ENCODE results near the gene KLC1.

The KLC1 gene

DNA sequence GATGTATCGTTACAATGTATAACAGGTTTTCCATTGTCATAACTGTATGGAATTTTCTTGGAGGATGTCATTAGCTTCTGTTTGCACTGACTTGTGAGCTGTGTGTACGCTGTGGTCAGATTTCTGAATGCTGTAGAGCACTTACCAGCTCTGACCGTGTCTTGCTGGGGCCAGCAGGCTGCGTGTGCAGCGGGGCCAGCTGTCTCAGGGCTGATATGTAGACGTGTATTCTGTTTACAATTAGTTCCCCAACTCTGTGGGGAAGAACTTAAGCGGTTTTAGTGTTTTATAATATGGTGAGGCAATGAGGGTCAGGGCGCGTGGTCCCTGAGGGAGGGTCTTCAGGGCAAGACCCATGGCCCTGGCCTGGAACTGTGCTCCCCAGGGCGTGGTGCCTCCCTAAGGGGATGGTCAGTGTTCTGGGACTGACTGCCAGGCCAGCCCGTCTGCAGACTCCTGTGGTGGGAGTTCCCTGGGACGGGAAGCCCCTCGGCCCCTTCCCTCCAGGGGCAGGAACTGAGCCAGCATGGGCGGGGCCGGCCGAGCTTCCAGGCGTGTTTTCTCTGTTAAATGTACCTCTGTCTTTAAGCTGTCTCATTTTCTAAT is 67.6 kb downstream of the KLC1 start:
- TF ChIP-seq, protein P1, sequence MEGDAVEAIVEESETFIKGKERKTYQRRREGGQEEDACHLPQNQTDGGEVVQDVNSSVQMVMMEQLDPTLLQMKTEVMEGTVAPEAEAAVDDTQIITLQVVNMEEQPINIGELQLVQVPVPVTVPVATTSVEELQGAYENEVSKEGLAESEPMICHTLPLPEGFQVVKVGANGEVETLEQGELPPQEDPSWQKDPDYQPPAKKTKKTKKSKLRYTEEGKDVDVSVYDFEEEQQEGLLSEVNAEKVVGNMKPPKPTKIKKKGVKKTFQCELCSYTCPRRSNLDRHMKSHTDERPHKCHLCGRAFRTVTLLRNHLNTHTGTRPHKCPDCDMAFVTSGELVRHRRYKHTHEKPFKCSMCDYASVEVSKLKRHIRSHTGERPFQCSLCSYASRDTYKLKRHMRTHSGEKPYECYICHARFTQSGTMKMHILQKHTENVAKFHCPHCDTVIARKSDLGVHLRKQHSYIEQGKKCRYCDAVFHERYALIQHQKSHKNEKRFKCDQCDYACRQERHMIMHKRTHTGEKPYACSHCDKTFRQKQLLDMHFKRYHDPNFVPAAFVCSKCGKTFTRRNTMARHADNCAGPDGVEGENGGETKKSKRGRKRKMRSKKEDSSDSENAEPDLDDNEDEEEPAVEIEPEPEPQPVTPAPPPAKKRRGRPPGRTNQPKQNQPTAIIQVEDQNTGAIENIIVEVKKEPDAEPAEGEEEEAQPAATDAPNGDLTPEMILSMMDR (IDR thresholded peaks at IDR 0.05; ENCODE audit: borderline replicate concordance, control extremely low read depth, extremely low read depth, insufficient read depth, missing control alignments) = no peak
- in situ Hi-C loops (cut with MboI; ENCODE audit: low sequenced_read_pairs, unreplicated experiment) = no loop called here
- no peak for DNase-seq (ENCODE audit: low spot score)

DNA sequence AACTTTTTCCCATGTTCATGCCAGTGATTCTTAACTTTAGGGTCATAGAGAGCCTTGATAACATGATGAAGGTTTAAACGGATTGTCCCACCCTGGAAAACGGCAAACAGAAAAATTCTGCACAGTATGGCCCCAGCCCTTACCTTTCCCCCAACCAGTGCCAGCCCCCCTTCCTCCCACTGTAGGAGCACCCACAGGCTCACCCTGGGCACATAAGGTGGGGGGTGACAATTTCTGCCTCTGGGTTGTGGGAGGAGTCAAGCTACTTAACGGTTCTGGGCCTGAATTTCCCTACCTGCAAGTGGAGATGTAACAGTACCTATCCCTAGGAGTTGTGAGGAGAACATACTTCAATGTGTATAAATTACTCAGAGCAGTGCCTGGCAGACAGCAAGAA is 68.2 kb downstream of the KLC1 start:
- no peak for DNase-seq (ENCODE audit: low spot score)
- in situ Hi-C loops (cut with MboI; ENCODE audit: low sequenced_read_pairs, unreplicated experiment) = no loop called here
- TF ChIP-seq, protein P1 (IDR thresholded peaks at IDR 0.05; ENCODE audit: borderline replicate concordance, control extremely low read depth, extremely low read depth, insufficient read depth, missing control alignments) = no peak

DNA sequence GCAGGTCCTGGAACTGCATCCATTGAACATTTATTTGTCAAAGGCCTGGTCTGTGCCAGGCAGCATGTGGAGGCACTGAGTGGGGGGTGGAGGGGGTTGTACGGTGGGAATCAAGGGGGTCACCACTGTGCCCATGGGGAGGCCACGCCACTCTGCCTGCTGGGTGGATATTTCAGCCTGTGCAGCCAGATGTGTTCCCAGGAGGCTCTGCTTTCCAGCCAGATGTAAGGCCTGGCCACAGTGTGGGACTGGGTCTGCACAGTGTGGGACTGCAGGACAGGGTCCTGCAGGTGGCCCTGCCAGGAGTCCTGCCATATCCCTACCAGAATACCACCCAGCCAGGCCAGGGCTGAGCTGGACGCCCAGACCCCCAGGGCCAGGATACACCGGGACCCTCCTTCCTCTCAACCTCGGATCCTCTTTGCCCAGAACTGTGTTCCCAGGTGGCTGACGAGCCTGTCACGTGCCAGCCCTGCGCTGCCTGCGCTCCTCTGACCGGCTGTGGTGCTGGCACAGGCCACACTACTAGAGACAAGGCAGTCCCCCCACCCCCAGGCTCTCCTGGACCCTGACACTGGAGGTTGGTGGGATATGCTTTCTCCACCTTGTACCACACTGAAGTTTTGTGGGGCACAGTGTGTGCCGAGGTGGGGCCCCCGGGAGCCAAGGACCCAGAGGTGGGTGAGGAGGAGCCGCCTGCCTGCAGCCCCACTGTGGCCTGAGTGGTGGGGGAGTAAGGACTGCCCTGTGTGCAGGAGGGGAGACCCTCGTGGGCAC is 68.8 kb downstream of the KLC1 start:
- DNase-seq (ENCODE audit: low spot score) = no peak
- in situ Hi-C loops (cut with MboI; ENCODE audit: low sequenced_read_pairs, unreplicated experiment) = no loop called here
- TF ChIP-seq, protein P1 (IDR thresholded peaks at IDR 0.05; ENCODE audit: borderline replicate concordance, control extremely low read depth, extremely low read depth, insufficient read depth, missing control alignments) = no peak

DNA sequence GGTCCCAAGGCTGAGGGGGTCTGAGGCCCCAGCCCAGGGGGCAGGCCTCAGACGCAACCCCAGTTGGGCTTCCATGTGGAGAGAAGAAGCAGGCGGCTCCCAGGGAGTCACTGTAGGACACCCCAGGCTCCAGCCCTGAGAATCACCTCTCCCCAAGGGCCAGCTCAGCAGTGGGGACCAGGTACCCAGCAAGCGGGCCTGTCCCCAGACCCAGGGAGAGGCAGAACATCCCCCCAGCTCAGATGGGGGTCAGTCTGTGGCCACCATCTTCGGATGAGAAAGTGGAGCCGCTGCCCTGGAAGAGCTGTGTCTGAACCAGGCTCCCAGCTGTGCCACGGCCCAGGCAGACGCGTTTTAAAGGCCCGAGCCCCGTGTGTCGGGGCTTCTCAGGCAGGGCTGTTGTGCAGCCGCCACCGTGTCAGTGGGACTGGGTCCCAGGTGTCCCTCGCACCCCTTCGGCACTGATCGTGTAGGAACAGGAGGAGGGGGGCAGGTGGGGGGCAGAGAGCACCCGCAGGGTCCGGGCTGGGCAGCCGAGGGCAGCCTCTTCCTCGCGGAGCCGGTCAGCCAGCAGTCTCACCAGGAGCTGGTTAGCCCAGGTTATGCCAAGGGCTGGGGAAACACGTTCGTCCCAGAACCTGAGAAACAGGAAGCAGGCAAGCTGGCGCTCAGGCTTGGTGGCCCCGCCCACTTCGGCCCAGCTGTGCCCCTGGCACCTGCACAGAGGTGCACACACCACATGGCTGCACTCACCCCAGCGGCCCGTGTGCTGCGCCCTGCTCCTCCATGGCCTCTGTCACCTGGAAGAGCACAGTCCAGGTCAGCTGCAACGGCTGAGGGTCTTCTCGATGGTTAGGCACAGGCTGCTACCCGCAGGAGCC is 69.6 kb downstream of the KLC1 start:
- TF ChIP-seq, protein P1 (IDR thresholded peaks at IDR 0.05; ENCODE audit: borderline replicate concordance, control extremely low read depth, extremely low read depth, insufficient read depth, missing control alignments) = no peak
- in situ Hi-C loops (cut with MboI; ENCODE audit: low sequenced_read_pairs, unreplicated experiment) = no loop called here
- DNase-seq (ENCODE audit: low spot score) = no peak

DNA sequence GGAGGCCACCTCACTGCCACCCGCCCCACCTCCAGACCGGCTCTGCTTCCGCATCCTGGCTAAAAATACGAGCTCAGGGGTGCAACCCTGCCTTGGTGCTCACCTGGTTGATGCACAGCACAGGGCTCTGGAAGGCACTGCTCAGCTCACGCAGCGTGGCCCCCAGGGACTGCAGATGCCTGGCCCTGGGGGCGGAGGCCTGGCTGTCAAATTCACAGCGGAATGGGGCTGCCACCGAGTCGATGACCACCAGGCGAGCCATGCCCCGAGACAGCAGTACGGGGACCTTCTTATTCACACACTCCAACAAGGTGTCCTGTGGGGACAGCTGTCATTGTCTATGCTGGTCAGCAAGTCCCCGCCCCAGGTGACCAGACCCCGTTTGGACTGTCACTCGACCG is 70.2 kb downstream of the KLC1 start:
- DNase-seq (ENCODE audit: low spot score) = no peak
- in situ Hi-C loops (cut with MboI; ENCODE audit: low sequenced_read_pairs, unreplicated experiment) = no loop called here
- TF ChIP-seq, protein P1 (IDR thresholded peaks at IDR 0.05; ENCODE audit: borderline replicate concordance, control extremely low read depth, extremely low read depth, insufficient read depth, missing control alignments) = no peak

DNA sequence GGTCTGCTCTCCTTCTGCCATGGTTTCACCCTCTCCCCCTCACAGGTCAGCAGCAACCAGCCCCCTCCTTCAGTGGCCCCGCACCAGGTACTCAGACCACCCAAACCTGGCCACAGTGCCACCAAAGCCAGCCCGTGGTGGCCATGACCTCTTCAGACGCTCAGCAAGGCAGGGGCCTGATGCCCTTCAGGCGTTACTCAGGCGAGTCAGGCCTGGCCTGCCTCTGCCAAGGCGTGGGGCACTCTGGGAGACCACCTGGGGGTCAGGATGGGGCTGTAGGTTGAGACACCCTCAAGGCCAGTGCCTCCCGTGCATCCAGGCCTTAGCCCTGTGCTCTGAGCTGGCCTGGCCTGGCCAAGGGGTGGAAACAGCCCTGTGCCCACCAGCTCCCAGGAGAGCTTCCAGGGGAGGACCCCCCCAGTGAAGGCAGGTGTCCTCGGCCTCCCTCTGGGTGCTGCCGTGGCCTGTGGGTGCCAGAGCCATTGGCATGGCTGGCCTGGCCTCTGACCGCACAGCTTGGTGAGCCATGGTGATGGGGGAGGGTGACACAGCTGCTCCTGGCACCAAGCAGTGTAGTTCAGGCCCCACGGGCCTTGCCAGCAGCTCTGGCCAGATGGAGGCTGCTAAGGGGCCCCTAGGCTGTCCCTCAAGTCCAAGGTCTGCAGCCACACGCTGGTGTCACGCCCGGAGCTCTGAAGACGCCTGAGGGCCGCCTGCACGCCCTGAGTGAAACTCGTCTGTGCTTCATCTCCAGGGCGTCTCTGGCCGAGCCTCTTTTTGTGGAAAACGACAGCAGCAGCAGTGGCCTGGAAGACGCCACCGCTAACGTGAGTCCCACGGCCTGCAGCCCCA is 71.1 kb downstream of the KLC1 start:
- TF ChIP-seq, protein P1 (IDR thresholded peaks at IDR 0.05; ENCODE audit: borderline replicate concordance, control extremely low read depth, extremely low read depth, insufficient read depth, missing control alignments) = no peak
- in situ Hi-C loops (cut with MboI; ENCODE audit: low sequenced_read_pairs, unreplicated experiment) = no loop called here
- no peak for DNase-seq (ENCODE audit: low spot score)
